Kidney (tissue), 14 donors: ENCODE measurements around the gene GDPD5. TPM values are rescaled to one million over a fixed set of nuclear protein-coding genes. Genes with fewer than 3 reads are reported as not detected.
A peak's percentile ranks its signal among the peaks of the same experiment; 100 is the strongest.

Experiments
- DNase-seq, 5 donors: peaks; one replicate each; pipeline ENCODE4 v3.0.0-alpha.2; 2013 to 2020
- FAIRE-seq: peaks from 2 replicates; lab custom pipeline; 2012; peaks lifted over from hg19 to GRCh38; lab: Jason Lieb, UNC
- H3K27ac ChIP-seq, 2 donors: one replicate each; pipeline ENCODE4 v1.7.0; 2013; ENCODE audit warnings: low read depth in 2 of 2, low read length in 2 of 2, inconsistent platforms in 1 of 2
- H3K27me3 ChIP-seq: one replicate; pipeline ENCODE4 v1.7.1; 2013; ENCODE audit warnings: low read length, inconsistent platforms; ENCODE audit not compliant: control insufficient read depth, insufficient read depth
- H3K36me3 ChIP-seq, 3 donors: one replicate each; pipeline versions ENCODE4 v1.7.0 to v1.7.1; 2013; ENCODE audit warnings: low read length in 3 of 3, control low read depth in 1 of 3, inconsistent platforms in 1 of 3; ENCODE audit not compliant: insufficient read depth in 3 of 3, control insufficient read depth in 2 of 3
- H3K4me1 ChIP-seq, 3 donors: one replicate each; pipeline versions ENCODE4 v1.7.0 to v1.7.1; 2013; ENCODE audit warnings: low read length in 3 of 3, inconsistent platforms in 1 of 3, low read depth in 1 of 3; ENCODE audit not compliant: control insufficient read depth in 2 of 3, insufficient read depth in 2 of 3
- H3K4me3 ChIP-seq, 3 donors: one replicate each; pipeline versions ENCODE4 v1.7.0 to v1.8.1; 2013; ENCODE audit warnings: low read length in 3 of 3, control low read depth in 1 of 3, inconsistent platforms in 1 of 3
- H3K9ac ChIP-seq, 3 donors: one replicate each; pipeline versions ENCODE4 v1.7.0 to v1.7.1; 2013; ENCODE audit warnings: low read length in 3 of 3, control low read depth in 1 of 3, inconsistent platforms in 1 of 3
- H3K9me3 ChIP-seq, 3 donors: one replicate each; pipeline versions ENCODE4 v1.7.0 to v1.7.1; 2013; ENCODE audit warnings: low read length in 3 of 3, control low read depth in 1 of 3, inconsistent platforms in 1 of 3; ENCODE audit not compliant: control insufficient read depth in 2 of 3, insufficient read depth in 1 of 3
- CTCF ChIP-seq: IDR thresholded peaks from 3 replicates; pipeline ENCODE4 v1.5.1; 2012; ENCODE audit warnings: mild to moderate bottlenecking, moderate library complexity, borderline replicate concordance; ENCODE audit not compliant: insufficient read depth; ENCODE audit errors: extremely low read depth
- intact Hi-C: fragments of 100-400 bp; cut with DNase I; formaldehyde crosslinking; loops from one replicate; pipeline ENCODE4 v1.11.1; 2022
- polyA plus RNA-seq: library from polyadenylated mRNA; stranded (reverse); fragments of 350-450 nt; fragmentation: Illumina TruSeq; extraction: RNeasy Lipid Tissue Mini Kit (QIAGEN cat#74804); gene quantifications from one replicate; pipeline ENCODE4 v1.2.3, GENCODE V29; 2014; ENCODE audit warnings: low read depth, low replicate concordance; ENCODE audit not compliant: insufficient read depth
- total RNA-seq: library from RNA; stranded (reverse); fragmentation: NEBNext Ultra II Directional; extraction: Animal tissue kit (Norgen Biotek cat#: 25700); gene quantifications from one replicate; pipeline ENCODE4 v1.2.1, GENCODE V29; 2021
- donor health status: control.
- donor health status: control.
- donor health status: control.
- donor health status: control.
- donor health status: control.
- donor health status: DM: yes; HTN: yes; CAD: no.
- donor health status: Normal renal cell carcinoma (clear cell type).

GDPD5 gene
- total and polyA plus RNA-seq, 2 donors from 2014 or later: 3.9 to 11.4 TPM

GRCh38 chr11:75472081-75472732 is 53.5 kb downstream of the GDPD5 start:
- FAIRE-seq (no peak), DNase-seq (peak in 1 of 5 donors; percentile 65)
- TF ChIP-seq CTCF: no peak
- Histone ChIP-seq H3K4me3 (no peak overlapping the region), H3K36me3 (no peaks in the 10 kb centered on the region), H3K27ac (no peak overlapping the region), H3K9ac (no peak overlapping the region), H3K27me3 (no peaks in the 10 kb centered on the region), H3K9me3 (no peaks in the 10 kb centered on the region), H3K4me1 (peaks cover 0 to 30% (median 4%) of the 10 kb centered on the region in 3 donors)
- intact Hi-C loops: no loop called here

GRCh38 chr11:75471176-75471973 is 54.4 kb downstream of the GDPD5 start:
- no peak overlapping the region for H3K4me3 ChIP-seq
- peaks cover 0 to 35% (median 10%) of the 10 kb centered on the region in 3 donors for H3K4me1 ChIP-seq
- intact Hi-C loops: no loop called here
- no peaks in the 10 kb centered on the region for H3K36me3 ChIP-seq
- H3K9me3 ChIP-seq: no peaks in the 10 kb centered on the region
- DNase-seq (peak in 4 of 5 donors; percentile 38 to 72 (median 62)), FAIRE-seq (no peak)
- H3K9ac ChIP-seq: no peak overlapping the region
- TF ChIP-seq CTCF: no peak
- no peak overlapping the region for H3K27ac ChIP-seq
- H3K27me3 ChIP-seq: no peaks in the 10 kb centered on the region

- Histone ChIP-seq H3K4me1 (peaks cover 0 to 37% (median 10%) of the 10 kb centered on the region in 3 donors), H3K27ac (no peak overlapping the region), H3K9me3 (no peaks in the 10 kb centered on the region), H3K9ac (no peak overlapping the region), H3K27me3 (no peaks in the 10 kb centered on the region), H3K4me3 (no peak overlapping the region), H3K36me3 (no peaks in the 10 kb centered on the region)
- no peak for TF ChIP-seq CTCF
- intact Hi-C loops: no loop called here
- FAIRE-seq (no peak), DNase-seq (peak in 1 of 5 donors; percentile 5)
Measured at GRCh38 chr11:75470476-75471080, 55.2 kb downstream of the GDPD5 start.
